Upper lobe of left lung (tissue), 6 donors: ENCODE measurements around the gene FMO4. TPM values are rescaled to one million over a fixed set of nuclear protein-coding genes. Genes with fewer than 3 reads are reported as not detected.
"Not testable (repeated sequence)": the region's sequence is repeated elsewhere in the genome, so short reads cannot be mapped to it uniquely, and the experiment has no call there.

Source experiments
- ATAC-seq, 2 donors: fragments of 200-7000 bp; cut with Tn5 transposase; one replicate each; pipeline ENCODE4 v1.9.1; 2022; ENCODE audit warnings: mild to moderate bottlenecking in 2 of 2, moderate library complexity in 2 of 2; ENCODE audit not compliant: low FRiP score in 2 of 2
- DNase-seq, 2 donors: peaks; one replicate each; pipeline ENCODE4 v3.0.0-alpha.2; 2019 to 2020
- H3K27ac ChIP-seq, 4 donors: fragments of 200-600 bp; sonication (generic); one replicate each; pipeline ENCODE4 v1.5.1; 2016 to 2019
- H3K27me3 ChIP-seq, 4 donors: fragments of 200-600 bp; sonication (generic); one replicate each; pipeline ENCODE4 v1.5.1; 2017 to 2019
- H3K36me3 ChIP-seq, 4 donors: fragments of 200-600 bp; sonication (generic); one replicate each; pipeline ENCODE4 v1.5.1; 2016 to 2019
- H3K4me1 ChIP-seq, 4 donors: fragments of 200-600 bp; sonication (generic); one replicate each; pipeline ENCODE4 v1.5.1; 2018 to 2019
- H3K4me3 ChIP-seq, 4 donors: fragments of 200-600 bp; sonication (generic); one replicate each; pipeline ENCODE4 v1.5.1; 2017 to 2019; ENCODE audit warnings: mild to moderate bottlenecking in 2 of 4, moderate library complexity in 1 of 4
- H3K9me3 ChIP-seq, 4 donors: fragments of 200-600 bp; sonication (generic); one replicate each; pipeline ENCODE4 v1.5.1; 2018 to 2019
- CTCF ChIP-seq, 6 experiments: fragments of 450-650 bp in 4 of 6; fragments of 200-600 bp in 2 of 6; sonication (generic) in 2 of 6; IDR thresholded peaks; one replicate each; pipeline ENCODE4 v1.5.1; 2016 to 2019; ENCODE audit warnings: antibody characterized with exemption in 6 of 6
- EP300 ChIP-seq, 4 donors: sonication (generic); formaldehyde crosslinking; IDR thresholded peaks; one replicate each; pipeline ENCODE4 v1.5.1; 2017; ENCODE audit warnings: antibody characterized with exemption in 4 of 4, control low read depth in 2 of 4
- POLR2A ChIP-seq, 4 donors: fragments of 450-650 bp; IDR thresholded peaks; one replicate each; pipeline ENCODE4 v1.5.1; 2016 to 2017; ENCODE audit warnings: antibody characterized with exemption in 4 of 4, mild to moderate bottlenecking in 2 of 4
- POLR2AphosphoS5 ChIP-seq, 2 donors: sonication (generic); formaldehyde crosslinking; IDR thresholded peaks; one replicate each; pipeline ENCODE4 v1.5.1; 2017; ENCODE audit warnings: antibody characterized with exemption in 2 of 2
- WGBS, 2 donors: methylation state at CpG; one replicate each; pipeline ENCODE4 v1.1.5; 2017 to 2018; 5-methylcytosine and 5-hydroxymethylcytosine counted together
- total RNA-seq, 6 donors: library from RNA; depleted of rRNA in 4 of 6; stranded (reverse); fragments of >200 nt in 4 of 6; gene quantifications; one replicate each; pipeline versions ENCODE4 v1.1.0 to v1.2.1, GENCODE V29; 2016 to 2021
- donor health status: DM: no; HTN: no; CAD: no; lungs with moderate emphysema.
- donor health status: DM: no; HTN: yes; CAD: no; lungs with severe emphysema.

The FMO4 gene
- total RNA-seq, 6 donors from 2014 or later: 3.1 to 6.9 (median 3.7) TPM

GRCh38 chr1:171290621-171291020 is 23.4 kb upstream of the FMO4 start:
- H3K9me3 ChIP-seq: no peaks in the 10 kb centered on the region
- H3K27ac ChIP-seq: no peak overlapping the region
- WGBS, 2 donors: 82 to 88% methylated on average over 2 of the region's 2 CpGs
- H3K4me3 ChIP-seq: no peak overlapping the region
- no peaks in the 10 kb centered on the region for H3K36me3 ChIP-seq
- ATAC-seq (no peak), DNase-seq (no peak)
- no peak for TF ChIP-seq EP300 (IDR thresholded peaks at IDR 0.05)
- no peak for TF ChIP-seq POLR2A (IDR thresholded peaks at IDR 0.05)
- TF ChIP-seq CTCF (IDR thresholded peaks at IDR 0.05): no peak
- H3K4me1 ChIP-seq: no peaks in the 10 kb centered on the region
- no peaks in the 10 kb centered on the region for H3K27me3 ChIP-seq

GRCh38 chr1:171292799-171293198 is 21.2 kb upstream of the FMO4 start:
- 60 to 67% methylated on average over 1 of the region's 1 CpG for WGBS, 2 donors
- Histone ChIP-seq H3K27ac (no peak overlapping the region), H3K4me3 (no peak overlapping the region), H3K4me1 (no peaks in the 10 kb centered on the region), H3K9me3 (no peaks in the 10 kb centered on the region), H3K36me3 (no peaks in the 10 kb centered on the region), H3K27me3 (no peaks in the 10 kb centered on the region)
- DNase-seq (no peak), ATAC-seq (no peak)
- TF ChIP-seq EP300 (IDR thresholded peaks at IDR 0.05) (no peak), CTCF (IDR thresholded peaks at IDR 0.05) (no peak), POLR2A (IDR thresholded peaks at IDR 0.05) (no peak), POLR2AphosphoS5 (IDR thresholded peaks at IDR 0.05) (no peak)

GRCh38 chr1:171295383-171295782 is 18.6 kb upstream of the FMO4 start:
- DNase-seq, H3K27ac ChIP-seq, H3K4me3 ChIP-seq, H3K4me1 ChIP-seq, H3K27me3 ChIP-seq, H3K36me3 ChIP-seq, ATAC-seq, H3K9me3 ChIP-seq: not testable (repeated sequence)
- WGBS, 2 donors: 77 to 86% methylated on average over 7 of the region's 7 CpGs

GRCh38 chr1:171295821-171296220 is 18.2 kb upstream of the FMO4 start:
- H3K27me3 ChIP-seq: no peaks in the 10 kb centered on the region

GRCh38 chr1:171296897-171297296 is 17.1 kb upstream of the FMO4 start:
- no peaks in the 10 kb centered on the region for H3K4me1 ChIP-seq
- H3K27ac ChIP-seq: no peak overlapping the region
- TF ChIP-seq CTCF (IDR thresholded peaks at IDR 0.05): no peak
- no peak for TF ChIP-seq POLR2A (IDR thresholded peaks at IDR 0.05)
- TF ChIP-seq EP300 (IDR thresholded peaks at IDR 0.05): no peak
- no peak for TF ChIP-seq POLR2AphosphoS5 (IDR thresholded peaks at IDR 0.05)
- ATAC-seq (no peak), DNase-seq (no peak)
- H3K27me3 ChIP-seq: no peaks in the 10 kb centered on the region
- H3K9me3 ChIP-seq: peaks cover 0 to 9% (median 2%) of the 10 kb centered on the region in 4 donors
- no peaks in the 10 kb centered on the region for H3K36me3 ChIP-seq
- H3K4me3 ChIP-seq: no peak overlapping the region
- 77% methylated on average over 2 of the region's 2 CpGs; no CpG with 5 or more reads in 1 of the 2 donors for WGBS, 2 donors

More at GRCh38 chr1:171295821-171296220, 18.2 kb upstream of the FMO4 start:
- WGBS, 2 donors: 85 to 86% methylated on average over 3 of the region's 3 CpGs
- TF ChIP-seq EP300 (IDR thresholded peaks at IDR 0.05) (no peak), CTCF (IDR thresholded peaks at IDR 0.05) (no peak), POLR2AphosphoS5 (IDR thresholded peaks at IDR 0.05) (no peak), POLR2A (IDR thresholded peaks at IDR 0.05) (no peak)
- no peaks in the 10 kb centered on the region for H3K36me3 ChIP-seq
- DNase-seq (no peak), ATAC-seq (no peak)
- peaks cover 0 to 9% (median 2%) of the 10 kb centered on the region in 4 donors for H3K9me3 ChIP-seq
- no peak overlapping the region for H3K27ac ChIP-seq
- no peak overlapping the region for H3K4me3 ChIP-seq
- H3K4me1 ChIP-seq: no peaks in the 10 kb centered on the region
